NCI-H2196 treated with DMSO at 0.1 percent for 48 hours (cell line): Measurements from ENCODE around the gene HTR1A.

Experiments used
- DNase-seq: peaks from one replicate; lab custom pipeline; 2025; ENCODE audit not compliant: unreplicated experiment; lab: John Stamatoyannopoulos, UW

The HTR1A gene

DNA sequence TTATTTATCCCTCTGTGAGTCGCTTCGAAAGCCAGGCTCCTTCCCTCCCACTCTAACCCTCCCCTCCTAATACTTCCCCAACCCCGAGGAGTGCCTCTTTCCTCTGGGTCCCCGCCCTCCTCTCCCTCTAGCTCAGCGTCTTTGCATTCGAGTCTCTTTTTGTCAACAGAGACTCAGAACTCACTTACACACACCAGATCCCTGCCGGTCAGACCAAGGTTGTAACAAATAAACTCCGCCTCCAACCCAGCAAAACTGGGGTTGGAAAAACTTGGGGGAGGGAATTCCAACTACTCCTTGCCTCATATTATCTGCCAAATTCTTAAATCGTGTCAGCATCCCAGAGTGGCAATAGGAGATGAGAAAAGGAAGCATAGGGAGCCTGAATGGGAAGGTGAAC is at the start of gene HTR1A:
TSS of gene HTR1A (minus strand) at position 167 of the 400 bp plus-strand sequence. CDS start 726 bp downstream, outside the sequence.
- no peak for DNase-seq

- DNase-seq, result no peak
Observed at GRCh38 chr5:64003966-64004365, 41.7 kb upstream of the HTR1A start.

DNA sequence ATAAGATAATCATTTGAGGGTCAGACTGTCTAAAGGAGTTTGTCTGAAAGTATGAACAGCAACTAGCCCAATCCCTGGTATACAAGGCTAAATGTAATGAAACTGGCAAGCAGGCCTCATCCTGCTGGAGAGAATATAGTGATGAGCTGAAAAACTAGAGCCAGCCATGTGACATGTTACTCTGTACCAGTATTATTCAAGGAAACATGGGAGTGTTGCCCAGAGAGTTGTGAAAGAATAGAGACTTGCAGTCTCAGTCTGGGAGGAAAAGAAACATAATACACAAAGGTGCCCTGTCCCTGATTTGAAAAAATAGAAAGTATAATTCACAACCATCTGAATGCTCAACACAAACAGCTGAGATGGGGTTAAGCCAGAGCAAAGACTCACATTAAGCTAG is 37.9 kb upstream of the HTR1A start:
- no peak for DNase-seq

- no peak for DNase-seq
Observed at GRCh38 chr5:63987053-63987452, 24.8 kb upstream of the HTR1A start.

- DNase-seq, result no peak
Observed at GRCh38 chr5:63981864-63982263, 19.6 kb upstream of the HTR1A start.

- no peak for DNase-seq
Observed at GRCh38 chr5:63963926-63964325, 1.7 kb upstream of the HTR1A start.

DNA sequence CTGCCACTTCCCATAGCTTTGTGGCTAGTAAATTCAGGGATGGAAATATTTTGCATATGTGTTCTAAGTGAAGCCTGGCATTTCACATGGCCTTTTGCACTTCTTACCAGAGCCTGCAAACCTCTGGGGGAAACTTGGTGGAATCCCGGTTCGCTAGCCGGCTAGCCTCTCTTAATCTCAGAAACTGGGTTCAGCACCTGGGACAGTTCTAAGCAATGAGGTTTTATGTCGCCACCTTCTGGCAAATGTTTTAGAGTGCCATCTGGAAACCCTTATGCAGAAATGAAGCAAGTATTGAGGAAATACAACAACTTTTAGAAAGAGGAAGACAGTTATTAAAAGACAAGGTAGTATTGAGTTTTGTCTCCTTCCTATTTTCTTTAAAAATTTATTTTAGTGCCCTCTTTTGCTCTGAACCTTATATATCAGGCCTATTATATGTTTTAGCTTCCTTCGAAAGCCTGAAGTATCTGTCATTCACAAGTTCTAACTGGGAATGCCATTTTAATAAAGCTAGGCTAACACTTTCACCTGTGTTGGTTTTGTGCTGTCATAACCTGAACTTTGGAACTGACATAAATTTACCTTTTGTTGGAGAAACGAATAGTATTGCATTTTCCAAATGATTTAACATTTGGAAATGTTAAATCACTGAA is 963 bp upstream of the HTR1A start:
- DNase-seq, result no peak

DNA sequence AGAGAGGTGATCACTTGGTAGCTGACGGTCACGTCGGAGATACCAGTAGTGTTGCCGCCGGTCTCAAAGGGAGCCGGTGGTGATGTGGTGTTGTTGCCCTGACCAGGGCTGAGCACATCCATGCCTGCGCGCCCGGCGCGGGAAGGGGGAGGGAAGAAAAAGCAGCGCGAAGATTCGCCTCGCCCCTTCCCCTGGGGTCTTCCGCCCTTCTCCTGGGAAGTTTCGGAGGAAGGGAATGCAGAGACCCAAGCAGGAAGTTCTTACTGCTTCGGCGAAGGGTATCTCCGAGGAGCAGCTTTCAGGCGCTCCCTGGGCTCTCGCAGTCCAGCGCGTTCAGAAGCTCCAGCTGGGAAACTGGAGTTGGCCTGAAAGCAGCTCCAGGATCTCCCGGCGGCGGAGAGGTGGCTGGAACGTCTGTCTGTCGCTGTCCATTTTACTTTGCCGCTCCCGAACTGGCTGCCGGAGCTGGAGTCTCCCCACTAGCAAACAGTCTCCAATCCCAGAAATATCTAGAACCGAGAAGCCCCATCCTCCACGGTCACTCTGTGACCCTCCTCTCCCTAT is 565 bp downstream of the HTR1A start:
- DNase-seq, result no peak

DNA sequence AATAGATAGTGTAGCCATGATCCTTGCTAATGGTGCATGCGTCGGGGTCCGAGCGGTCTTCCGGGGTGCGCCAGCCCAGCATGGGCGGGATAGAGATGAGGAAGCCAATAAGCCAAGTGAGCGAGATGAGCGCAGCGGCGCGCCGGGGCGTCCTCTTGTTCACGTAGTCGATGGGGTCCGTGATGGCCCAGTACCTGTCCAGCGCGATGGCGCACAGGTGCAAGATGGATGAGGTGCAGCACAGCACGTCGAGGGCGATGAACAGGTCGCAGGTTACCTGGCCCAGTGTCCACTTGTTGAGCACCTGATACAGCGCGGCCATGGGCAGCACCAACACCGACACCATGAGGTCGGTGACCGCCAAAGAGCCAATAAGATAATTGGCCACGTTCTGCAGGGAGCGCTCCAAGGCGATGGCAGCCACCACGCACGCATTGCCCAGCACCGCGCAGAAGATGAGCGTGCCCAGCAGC is 1.1 kb downstream of the HTR1A start:
- DNase-seq, result no peak

DNA sequence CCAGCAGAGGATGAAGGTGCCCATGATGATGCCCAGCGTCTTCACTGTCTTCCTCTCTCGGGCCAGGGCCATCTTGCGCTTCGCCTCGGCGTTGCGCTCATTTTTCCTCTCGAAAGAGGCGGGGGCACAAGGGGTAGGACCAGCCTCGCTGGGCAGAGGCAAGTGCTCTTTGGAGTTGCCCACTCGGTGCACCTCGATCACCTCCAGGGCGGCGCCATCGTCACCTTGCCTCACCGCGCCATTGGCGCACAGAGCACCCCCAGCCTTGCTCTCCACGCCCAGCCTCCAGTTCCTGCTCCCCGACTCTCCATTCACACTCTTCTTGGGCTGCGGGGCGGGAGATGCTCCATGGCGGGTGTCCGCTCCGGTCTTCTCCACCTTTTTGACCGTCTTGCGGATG is 1.6 kb downstream of the HTR1A start:
- DNase-seq, result no peak

- no peak for DNase-seq
Observed at GRCh38 chr5:63959177-63959982, 2.9 kb downstream of the HTR1A start.

DNA sequence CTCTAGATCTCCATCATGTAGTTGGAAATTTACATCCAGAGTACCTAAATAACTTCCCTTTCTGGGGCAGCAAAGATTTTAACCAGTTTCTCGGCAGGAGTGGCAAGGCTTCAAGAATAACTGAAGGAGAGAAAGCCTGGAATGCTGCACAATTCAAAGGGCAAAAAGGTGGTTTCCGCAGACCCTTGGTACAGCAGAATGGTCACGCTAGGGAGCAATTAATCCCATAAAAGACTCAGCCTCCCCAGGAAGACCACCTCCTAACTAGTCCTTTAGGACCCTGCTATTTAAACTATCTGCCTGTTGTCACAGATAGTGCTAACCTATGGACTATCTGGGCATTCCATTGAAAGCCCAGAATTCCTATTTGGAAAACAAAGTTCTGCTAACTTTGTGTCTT is 3.6 kb downstream of the HTR1A start:
- no peak for DNase-seq

GRCh38 chr5:63957617-63958016 is 4.6 kb downstream of the HTR1A start:
- DNase-seq, result no peak

DNA sequence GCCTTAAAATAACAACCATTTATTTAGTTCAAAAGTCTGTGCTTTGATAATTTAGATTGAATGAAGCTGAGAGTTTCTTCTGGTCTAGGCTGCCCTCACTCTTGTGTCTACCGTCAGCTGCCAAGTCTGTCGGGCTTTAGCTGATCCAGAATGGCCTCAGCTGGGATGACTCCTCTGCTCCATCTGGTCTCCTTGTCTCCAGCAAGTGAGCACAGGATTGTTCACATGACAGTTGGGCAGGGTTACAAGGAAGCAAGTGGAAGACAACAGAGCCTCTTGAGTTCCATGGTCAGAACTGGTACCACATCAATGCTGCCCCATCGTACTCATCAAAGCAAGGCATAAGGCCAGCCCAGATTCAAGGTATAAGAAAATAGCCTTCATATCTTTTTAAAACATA is 9.0 kb downstream of the HTR1A start:
- DNase-seq, result no peak

DNA sequence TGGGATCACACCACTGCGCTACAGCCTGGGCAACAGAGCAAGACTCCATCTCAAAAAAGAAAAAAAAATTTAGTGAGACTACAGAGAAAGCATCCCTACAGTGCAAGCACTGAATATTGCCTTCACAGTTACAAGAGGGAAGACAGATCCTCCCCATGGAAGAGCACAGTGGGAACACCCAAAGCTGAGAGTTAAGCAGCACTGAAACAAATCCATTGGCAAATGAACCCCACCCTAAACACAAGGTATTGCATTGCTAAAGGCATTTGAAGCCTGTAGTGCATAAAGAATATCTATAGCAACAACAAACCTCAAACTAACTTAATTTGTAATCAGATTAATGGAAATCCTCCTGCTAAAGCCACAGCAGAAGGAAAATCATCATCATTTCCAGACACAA is 27.1 kb downstream of the HTR1A start:
- no peak for DNase-seq

- DNase-seq, result no peak
Observed at GRCh38 chr5:63931836-63932235, 30.4 kb downstream of the HTR1A start.

- no peak for DNase-seq
Observed at GRCh38 chr5:63928451-63928850, 33.8 kb downstream of the HTR1A start.

DNA sequence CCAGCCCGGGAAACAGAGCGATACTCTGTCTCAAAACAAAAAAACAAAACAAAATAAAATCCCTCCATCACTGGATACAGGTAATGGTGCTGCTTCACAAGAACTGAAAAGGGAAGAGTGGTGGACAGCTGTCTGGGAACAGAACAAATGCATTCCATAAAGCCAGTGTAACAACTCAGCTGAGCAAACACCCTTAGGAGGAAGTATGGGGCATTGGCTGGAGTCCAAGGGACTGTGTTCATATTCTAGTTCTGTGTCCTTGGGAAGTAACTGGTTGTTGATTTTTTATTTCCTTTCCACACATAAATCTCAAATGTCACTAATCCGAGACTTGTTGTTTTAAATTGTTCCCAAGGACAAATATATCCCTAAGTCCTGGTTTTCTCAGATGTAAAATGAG is 38.3 kb downstream of the HTR1A start:
- DNase-seq, result no peak

GRCh38 chr5:63919763-63920478 is 42.3 kb downstream of the HTR1A start:
- DNase-seq, result no peak

- no peak for DNase-seq
Observed at GRCh38 chr5:63916786-63917185, 45.5 kb downstream of the HTR1A start.

- DNase-seq, result no peak
Observed at GRCh38 chr5:63911871-63912270, 50.4 kb downstream of the HTR1A start.
